ACC112 (cell line): ENCODE data around the gene ZBTB7C.

Experiments
- H2AFZ ChIP-seq: fragments of 200-600 bp; sonication (generic); one replicate; pipeline ENCODE4 v1.6.0; 2017; ENCODE audit warnings: antibody characterized with exemption, low read length; ENCODE audit not compliant: unreplicated experiment
- H3K27ac ChIP-seq: fragments of 200-600 bp; sonication (generic); 2 replicates; pipeline ENCODE4 v1.5.1; 2014; ENCODE audit warnings: low read depth, mild to moderate bottlenecking, antibody characterized with exemption, low read length, moderate library complexity
- H3K27me3 ChIP-seq: fragments of 200-600 bp; sonication (generic); 2 replicates; pipeline ENCODE4 v1.6.1; 2014; ENCODE audit warnings: mild to moderate bottlenecking, antibody characterized with exemption, low read length, moderate library complexity, mixed read lengths; ENCODE audit not compliant: insufficient read depth
- H3K36me3 ChIP-seq: fragments of 200-600 bp; sonication (generic); 2 replicates; pipeline ENCODE4 v1.6.1; 2016; ENCODE audit warnings: mild to moderate bottlenecking, antibody characterized with exemption, low read length, moderate library complexity, mixed read lengths; ENCODE audit not compliant: insufficient read depth
- H3K4me1 ChIP-seq: fragments of 200-600 bp; sonication (generic); one replicate; pipeline ENCODE4 v1.6.1; 2016; ENCODE audit warnings: low read length, mixed read lengths; ENCODE audit not compliant: insufficient read depth, unreplicated experiment, control insufficient read depth
- H3K4me3 ChIP-seq: fragments of 200-600 bp; sonication (generic); 2 replicates; pipeline ENCODE4 v1.5.1; 2014; ENCODE audit warnings: mild to moderate bottlenecking, low read depth, low read length
- H3K79me2 ChIP-seq: fragments of 200-600 bp; sonication (generic); one replicate; pipeline ENCODE4 v1.6.0; 2016; ENCODE audit warnings: low read length; ENCODE audit not compliant: control insufficient read depth, unreplicated experiment, insufficient read depth

The ZBTB7C gene

GRCh38 chr18:48408727-48409590 is at the start of gene ZBTB7C:
Gene ZBTB7C (minus strand): TSS chr18:48409383.
- H3K36me3 ChIP-seq = no peaks in the 10 kb centered on the region
- peaks cover 19% of the 10 kb centered on the region for H3K4me1 ChIP-seq
- H2AFZ ChIP-seq = peak within 1 kb of the TSS; percentile 90
- H3K27me3 ChIP-seq = peaks cover 57% of the 10 kb centered on the region
- H3K27ac ChIP-seq = no peak within 1 kb of the TSS
- H3K4me3 ChIP-seq = peak within 1 kb of the TSS; percentile 89
- no peaks in the 10 kb centered on the region for H3K79me2 ChIP-seq

- Histone ChIP-seq H3K79me2 (no peaks in the 10 kb centered on the region), H3K36me3 (no peaks in the 10 kb centered on the region), H3K27me3 (no peaks in the 10 kb centered on the region; the same call in 1 of the 2 replicates), H3K27ac (no peak overlapping the region), H3K4me1 (peaks cover 5% of the 10 kb centered on the region), H2AFZ (no peak overlapping the region), H3K4me3 (no peak overlapping the region)
These were observed 47.7 kb upstream of the ZBTB7C start for GRCh38 chr18:48456838-48457237.

GRCh38 chr18:48455555-48456478 is 46.6 kb upstream of the ZBTB7C start:
- Histone ChIP-seq H2AFZ (no peak overlapping the region), H3K4me1 (peaks cover 5% of the 10 kb centered on the region)

GRCh38 chr18:48454261-48454757 is 45.1 kb upstream of the ZBTB7C start:
- no peak overlapping the region for H3K4me3 ChIP-seq
- peaks cover 5% of the 10 kb centered on the region for H3K4me1 ChIP-seq
- H2AFZ ChIP-seq = no peak overlapping the region
- H3K27ac ChIP-seq = no peak overlapping the region
- no peaks in the 10 kb centered on the region for H3K79me2 ChIP-seq
- H3K27me3 ChIP-seq = peaks cover 8% of the 10 kb centered on the region; the same call in 1 of the 2 replicates
- H3K36me3 ChIP-seq = no peaks in the 10 kb centered on the region

More at GRCh38 chr18:48455555-48456478, 46.6 kb upstream of the ZBTB7C start:
- no peaks in the 10 kb centered on the region for H3K79me2 ChIP-seq
- H3K4me3 ChIP-seq = no peak overlapping the region
- no peaks in the 10 kb centered on the region; the same call in 1 of the 2 replicates for H3K27me3 ChIP-seq
- H3K36me3 ChIP-seq = no peaks in the 10 kb centered on the region
- H3K27ac ChIP-seq = no peak overlapping the region

GRCh38 chr18:48453330-48454066 is 44.3 kb upstream of the ZBTB7C start:
- Histone ChIP-seq H3K36me3 (no peaks in the 10 kb centered on the region), H3K27ac (no peak overlapping the region), H3K4me1 (peaks cover 5% of the 10 kb centered on the region), H3K4me3 (no peak overlapping the region), H3K79me2 (no peaks in the 10 kb centered on the region), H3K27me3 (peaks cover 14% of the 10 kb centered on the region), H2AFZ (no peak overlapping the region)

- no peaks in the 10 kb centered on the region for H3K36me3 ChIP-seq
- no peak overlapping the region for H2AFZ ChIP-seq
- peaks cover 14% of the 10 kb centered on the region for H3K27me3 ChIP-seq
- peaks cover 5% of the 10 kb centered on the region for H3K4me1 ChIP-seq
- H3K4me3 ChIP-seq = no peak overlapping the region
- H3K27ac ChIP-seq = no peak overlapping the region
- no peaks in the 10 kb centered on the region for H3K79me2 ChIP-seq
These were observed 43.7 kb upstream of the ZBTB7C start for GRCh38 chr18:48452861-48453323.

- Histone ChIP-seq H3K4me1 (peaks cover 4% of the 10 kb centered on the region), H3K27me3 (peaks cover 14% of the 10 kb centered on the region), H3K36me3 (no peaks in the 10 kb centered on the region), H3K4me3 (no peak overlapping the region), H3K27ac (no peak overlapping the region), H2AFZ (no peak overlapping the region), H3K79me2 (no peaks in the 10 kb centered on the region)
These were observed 41.5 kb upstream of the ZBTB7C start for GRCh38 chr18:48450685-48451084.

GRCh38 chr18:48446582-48447225 is 37.5 kb upstream of the ZBTB7C start:
- Histone ChIP-seq H3K4me1 (peaks cover 4% of the 10 kb centered on the region), H3K4me3 (no peak overlapping the region), H3K27me3 (peaks cover 36% of the 10 kb centered on the region), H3K79me2 (no peaks in the 10 kb centered on the region), H2AFZ (peak overlapping the region; percentile 62), H3K27ac (no peak overlapping the region), H3K36me3 (no peaks in the 10 kb centered on the region)

GRCh38 chr18:48445540-48445939 is 36.4 kb upstream of the ZBTB7C start:
- no peaks in the 10 kb centered on the region for H3K79me2 ChIP-seq
- no peak overlapping the region for H3K27ac ChIP-seq
- H3K4me3 ChIP-seq = no peak overlapping the region
- peaks cover 12% of the 10 kb centered on the region for H3K4me1 ChIP-seq
- H3K27me3 ChIP-seq = peaks cover 47% of the 10 kb centered on the region
- H2AFZ ChIP-seq = no peak overlapping the region
- H3K36me3 ChIP-seq = no peaks in the 10 kb centered on the region
